GM12891 (cell line): ENCODE data around the gene TJAP1.

Experiments
- POLR2A ChIP-seq: IDR thresholded peaks from 2 replicates; pipeline ENCODE4 v1.6.1; 2011; ENCODE audit warnings: low read depth, low read length, control low read depth
- POLR2AphosphoS5 ChIP-seq: IDR thresholded peaks from 2 replicates; pipeline ENCODE4 v1.6.1; 2011; ENCODE audit warnings: low read depth, low read length, control low read depth
- POU2F2 ChIP-seq: IDR thresholded peaks from 2 replicates; pipeline ENCODE4 v1.6.1; 2011; ENCODE audit warnings: low read depth, mild to moderate bottlenecking, control low read depth, low read length, moderate library complexity
- SPI1 ChIP-seq: IDR thresholded peaks from 2 replicates; pipeline ENCODE4 v1.6.1; 2011; ENCODE audit warnings: low read depth, low read length, control low read depth
- TAF1 ChIP-seq: IDR thresholded peaks from 2 replicates; pipeline ENCODE4 v1.6.1; 2011; ENCODE audit warnings: low read depth, low read length, control low read depth

- TF ChIP-seq POLR2A (no peak), POLR2AphosphoS5 (no peak), SPI1 (no peak), TAF1 (no peak), POU2F2 (no peak)
These were observed 9.1 kb upstream of the TJAP1 start for GRCh38 chr6:43468240-43468639.
